DOHH2 (cell line): ENCODE results near the gene GPX7.
"Not testable (repeated sequence)": the region's sequence is repeated elsewhere in the genome, so short reads cannot be mapped to it uniquely, and the experiment has no call there.

ENCODE experiments used
- H3F3A ChIP-seq: fragments of 200-600 bp; sonication (generic), shearing (Covaris generic); 2 replicates; pipeline ENCODE4 v1.6.0; 2016; ENCODE audit warnings: antibody characterized with exemption, mild to moderate bottlenecking; ENCODE audit not compliant: control insufficient read depth, insufficient read depth
- H3K27ac ChIP-seq: fragments of 200-600 bp; sonication (generic); 2 replicates; pipeline ENCODE4 v1.5.1; 2014; ENCODE audit warnings: low read depth, mild to moderate bottlenecking, low read length, moderate library complexity
- H3K27me3 ChIP-seq: fragments of 200-600 bp; sonication (generic); 2 replicates; pipeline ENCODE4 v1.6.1; 2014; ENCODE audit warnings: mild to moderate bottlenecking, low read length, mixed read lengths; ENCODE audit not compliant: control insufficient read depth
- H3K36me3 ChIP-seq: fragments of 200-600 bp; sonication (generic); 2 replicates; pipeline ENCODE4 v1.6.1; 2014; ENCODE audit warnings: mild to moderate bottlenecking, low read length, moderate library complexity, mixed read lengths; ENCODE audit not compliant: control insufficient read depth
- H3K4me1 ChIP-seq: fragments of 200-600 bp; sonication (generic); 2 replicates; pipeline ENCODE4 v1.6.1; 2014; ENCODE audit warnings: mild to moderate bottlenecking, low read length, mixed read lengths; ENCODE audit not compliant: control insufficient read depth
- H3K4me2 ChIP-seq: fragments of 200-600 bp; sonication (generic); 2 replicates; pipeline ENCODE4 v1.6.0; 2014; ENCODE audit warnings: mild to moderate bottlenecking, low read length, moderate library complexity
- H3K4me3 ChIP-seq: fragments of 200-600 bp; sonication (generic); 2 replicates; pipeline ENCODE4 v1.5.1; 2014; ENCODE audit warnings: mild to moderate bottlenecking, low read length, mixed read lengths
- H3K79me2 ChIP-seq: fragments of 200-600 bp; sonication (generic); 2 replicates; pipeline ENCODE4 v1.6.1; 2014; ENCODE audit warnings: mild to moderate bottlenecking, low read length, mixed read lengths; ENCODE audit not compliant: control insufficient read depth
- H3K9me2 ChIP-seq: fragments of 200-600 bp; sonication (generic); replicated peaks from 2 replicates; pipeline ENCODE4 v1.6.1; 2014; ENCODE audit warnings: mild to moderate bottlenecking, low read length, mixed read lengths; ENCODE audit not compliant: control insufficient read depth
- H3K9me3 ChIP-seq: fragments of 200-600 bp; sonication (generic); 2 replicates; pipeline ENCODE4 v1.6.1; 2014; ENCODE audit warnings: antibody characterized with exemption, low read length, mixed read lengths; ENCODE audit not compliant: control insufficient read depth, insufficient read depth
- H4K20me1 ChIP-seq: fragments of 200-600 bp; sonication (generic); 2 replicates; pipeline ENCODE4 v1.6.0; 2014; ENCODE audit warnings: low read depth, mild to moderate bottlenecking, antibody characterized with exemption, low read length, moderate library complexity; ENCODE audit not compliant: control insufficient read depth, insufficient read depth
- EZH2phosphoT487 ChIP-seq: fragments of 200-600 bp; sonication (generic); IDR thresholded peaks from 2 replicates; pipeline ENCODE4 v1.6.1; 2017; ENCODE audit warnings: borderline replicate concordance, mild to moderate bottlenecking, antibody characterized with exemption, low read length, moderate library complexity, mixed read lengths
- TF ChIP-seq, protein P1 (sequence below): fragments of 200-600 bp; sonication (generic); IDR thresholded peaks from one replicate; pipeline ENCODE4 v1.5.1; 2014; ENCODE audit warnings: antibody characterized with exemption, mild to moderate bottlenecking, low read depth, low read length; ENCODE audit not compliant: poor library complexity, severe bottlenecking

GPX7 gene

DNA sequence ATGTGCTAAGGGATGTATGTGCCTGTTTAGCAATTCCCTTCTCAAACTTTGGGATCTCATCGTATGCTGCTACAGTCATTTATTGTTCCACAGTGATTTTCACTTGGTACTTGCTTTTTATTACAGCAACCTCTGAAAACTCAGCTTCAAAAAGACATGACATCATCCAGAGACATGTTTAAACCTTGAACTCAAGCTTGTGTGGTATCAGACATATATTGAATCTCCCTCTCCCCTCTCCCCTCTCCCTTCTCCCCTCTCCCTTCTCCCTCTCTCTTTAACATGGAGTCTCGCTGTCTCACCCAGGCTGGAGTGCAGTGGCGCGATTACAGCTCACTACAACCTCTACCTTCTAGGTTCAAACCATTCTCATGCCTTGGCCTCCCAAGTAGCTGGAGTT lies 29.8 kb upstream of the GPX7 start:
- peaks cover 3% of the 10 kb centered on the region; the same call in 1 of the 2 replicates for H3F3A ChIP-seq
- H3K27me3 ChIP-seq: 0 out of 2 replicates have a peak, but pooled peaks cover 4% of the 10 kb centered on the region
- no peak overlapping the region for H3K4me2 ChIP-seq
- TF ChIP-seq, protein P1, sequence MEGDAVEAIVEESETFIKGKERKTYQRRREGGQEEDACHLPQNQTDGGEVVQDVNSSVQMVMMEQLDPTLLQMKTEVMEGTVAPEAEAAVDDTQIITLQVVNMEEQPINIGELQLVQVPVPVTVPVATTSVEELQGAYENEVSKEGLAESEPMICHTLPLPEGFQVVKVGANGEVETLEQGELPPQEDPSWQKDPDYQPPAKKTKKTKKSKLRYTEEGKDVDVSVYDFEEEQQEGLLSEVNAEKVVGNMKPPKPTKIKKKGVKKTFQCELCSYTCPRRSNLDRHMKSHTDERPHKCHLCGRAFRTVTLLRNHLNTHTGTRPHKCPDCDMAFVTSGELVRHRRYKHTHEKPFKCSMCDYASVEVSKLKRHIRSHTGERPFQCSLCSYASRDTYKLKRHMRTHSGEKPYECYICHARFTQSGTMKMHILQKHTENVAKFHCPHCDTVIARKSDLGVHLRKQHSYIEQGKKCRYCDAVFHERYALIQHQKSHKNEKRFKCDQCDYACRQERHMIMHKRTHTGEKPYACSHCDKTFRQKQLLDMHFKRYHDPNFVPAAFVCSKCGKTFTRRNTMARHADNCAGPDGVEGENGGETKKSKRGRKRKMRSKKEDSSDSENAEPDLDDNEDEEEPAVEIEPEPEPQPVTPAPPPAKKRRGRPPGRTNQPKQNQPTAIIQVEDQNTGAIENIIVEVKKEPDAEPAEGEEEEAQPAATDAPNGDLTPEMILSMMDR: no peak
- TF ChIP-seq EZH2phosphoT487: no peak
- H3K4me3 ChIP-seq: no peak overlapping the region
- no peaks in the 10 kb centered on the region for H4K20me1 ChIP-seq
- H3K27ac ChIP-seq: no peak overlapping the region
- peaks cover 5% of the 10 kb centered on the region; the same call in 1 of the 2 replicates for H3K9me3 ChIP-seq
- no peaks in the 10 kb centered on the region for H3K36me3 ChIP-seq
- no peaks in the 10 kb centered on the region for H3K9me2 ChIP-seq
- H3K4me1 ChIP-seq: peaks cover 23% of the 10 kb centered on the region
- no peaks in the 10 kb centered on the region for H3K79me2 ChIP-seq

DNA sequence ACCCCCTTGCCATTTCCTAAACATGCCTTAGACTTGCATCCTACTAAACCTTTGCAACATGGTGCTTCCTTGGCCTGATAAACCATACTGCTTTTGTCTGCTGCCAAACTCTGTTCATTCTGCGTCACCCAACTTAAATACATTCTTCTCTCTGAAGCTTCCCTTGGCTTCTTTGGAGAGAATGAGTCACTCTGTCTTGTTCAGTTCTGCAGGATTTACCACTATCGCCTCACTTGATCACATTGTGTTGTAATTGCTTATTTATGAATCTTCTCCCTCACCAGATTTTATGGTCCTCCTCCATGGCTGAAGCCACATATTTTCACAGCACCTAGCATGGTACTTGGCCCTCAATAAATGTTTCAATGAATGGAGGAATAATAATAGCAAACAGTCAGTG lies 27.6 kb upstream of the GPX7 start:
- no peak overlapping the region for H3K4me2 ChIP-seq
- no peaks in the 10 kb centered on the region for H4K20me1 ChIP-seq
- no peaks in the 10 kb centered on the region for H3K79me2 ChIP-seq
- H3K27ac ChIP-seq: no peak overlapping the region
- H3K9me3 ChIP-seq: peaks cover 5% of the 10 kb centered on the region; the same call in 1 of the 2 replicates
- H3K9me2 ChIP-seq: no peaks in the 10 kb centered on the region
- no peak overlapping the region for H3K4me3 ChIP-seq
- no peaks in the 10 kb centered on the region for H3K36me3 ChIP-seq
- no peaks in the 10 kb centered on the region for H3K27me3 ChIP-seq
- H3F3A ChIP-seq: peaks cover 3% of the 10 kb centered on the region; the same call in 1 of the 2 replicates
- peaks cover 10% of the 10 kb centered on the region for H3K4me1 ChIP-seq
- TF ChIP-seq EZH2phosphoT487: no peak
- TF ChIP-seq, protein P1: no peak

DNA sequence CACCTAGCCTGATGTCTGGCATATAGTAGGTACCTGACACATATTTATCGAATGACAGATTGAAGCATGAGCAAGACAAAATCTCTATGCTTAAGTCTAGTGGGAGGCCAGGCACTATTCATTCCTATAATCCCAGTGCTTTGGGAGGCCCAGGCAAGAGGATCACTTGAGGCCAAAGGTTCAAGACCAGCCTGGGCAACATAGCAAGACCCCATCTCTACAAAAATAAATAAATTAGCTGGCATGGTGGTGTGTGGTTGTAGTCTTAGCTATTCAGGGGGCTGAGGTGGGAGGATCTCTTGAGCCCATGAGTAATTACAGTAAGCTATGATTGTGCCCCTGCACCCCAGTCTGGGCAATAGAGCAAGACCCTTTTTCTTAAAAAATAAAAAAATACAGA lies 26.1 kb upstream of the GPX7 start:
- TF ChIP-seq, protein P1: no peak
- no peak for TF ChIP-seq EZH2phosphoT487
- H3K9me2 ChIP-seq: no peaks in the 10 kb centered on the region
- no peaks in the 10 kb centered on the region for H4K20me1 ChIP-seq
- H3K4me1 ChIP-seq: peaks cover 5% of the 10 kb centered on the region; the same call in 1 of the 2 replicates
- H3K4me2 ChIP-seq: no peak overlapping the region
- no peaks in the 10 kb centered on the region for H3F3A ChIP-seq
- H3K4me3 ChIP-seq: no peak overlapping the region
- peaks cover 5% of the 10 kb centered on the region; the same call in 1 of the 2 replicates for H3K9me3 ChIP-seq
- H3K36me3 ChIP-seq: no peaks in the 10 kb centered on the region
- H3K27me3 ChIP-seq: no peaks in the 10 kb centered on the region
- no peaks in the 10 kb centered on the region for H3K79me2 ChIP-seq
- no peak overlapping the region for H3K27ac ChIP-seq

DNA sequence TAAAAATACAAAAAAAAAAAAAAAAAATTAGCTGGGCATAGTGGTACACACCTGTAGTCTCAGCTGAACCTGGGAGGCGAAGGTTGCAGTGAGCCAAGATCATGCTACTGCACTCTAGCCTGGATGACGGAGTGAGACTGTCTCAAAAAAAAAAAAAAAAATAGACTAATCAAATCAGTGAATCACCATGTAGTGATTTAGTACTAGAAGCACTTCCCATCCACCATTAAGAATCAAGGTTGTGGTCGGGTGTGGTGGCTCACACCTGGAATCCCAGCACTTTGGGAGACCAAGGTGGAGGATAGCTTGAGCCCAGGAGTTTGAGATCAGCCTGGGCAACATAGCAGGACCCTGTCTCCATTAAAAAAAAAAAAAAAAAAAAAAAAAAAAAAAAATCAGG lies 24.1 kb upstream of the GPX7 start:
- not testable (repeated sequence) for H3K4me1 ChIP-seq, H3K36me3 ChIP-seq, H3K27me3 ChIP-seq, H3K4me3 ChIP-seq, H4K20me1 ChIP-seq, H3K79me2 ChIP-seq, H3F3A ChIP-seq, H3K4me2 ChIP-seq, H3K9me3 ChIP-seq, H3K9me2 ChIP-seq, H3K27ac ChIP-seq
